Measurements from ENCODE around the gene SPART. TPM values are rescaled to one million over a fixed set of nuclear protein-coding genes. Genes with fewer than 3 reads are reported as not detected.
A peak's percentile ranks its signal among the peaks of the same experiment; 100 is the strongest.
"Not testable (repeated sequence)": the region's sequence is repeated elsewhere in the genome, so short reads cannot be mapped to it uniquely, and the experiment has no call there.

The SPART gene
- total RNA-seq, 1 donor from 2014 or later = 64.0 TPM

GRCh38 chr13:36313047-36313969 is 32.9 kb downstream of the SPART start:
- no peak for DNase-seq

- no peak for DNase-seq
Observed at GRCh38 chr13:36310417-36311108, 35.6 kb downstream of the SPART start.

GRCh38 chr13:36302289-36302688 is 43.9 kb downstream of the SPART start:
- DNase-seq = no peak

GRCh38 chr13:36299469-36299868 is 46.7 kb downstream of the SPART start:
- not testable (repeated sequence) for DNase-seq

- DNase-seq = peak; percentile 32
Observed at GRCh38 chr13:36298535-36299068, 47.6 kb downstream of the SPART start.

GRCh38 chr13:36297366-36298338 is 48.5 kb downstream of the SPART start, which contains the start of gene CCDC169:
CCDC169 (minus strand) TSS chr13:36297814; CDS start chr13:36297719, 95 bp downstream.
- DNase-seq = peak; percentile 37

GRCh38 chr13:36294096-36294495 is 52.1 kb downstream of the SPART start:
- DNase-seq = no peak

- no peak for DNase-seq
Observed at GRCh38 chr13:36293497-36293896, 52.7 kb downstream of the SPART start.

- DNase-seq = no peak
Observed at GRCh38 chr13:36288794-36289391, 57.3 kb downstream of the SPART start.

GRCh38 chr13:36286006-36286405 is 60.2 kb downstream of the SPART start:
- no peak for DNase-seq

GRCh38 chr13:36282821-36283432 is 63.3 kb downstream of the SPART start:
- DNase-seq = peak; percentile 26

GRCh38 chr13:36275190-36276002 is 70.8 kb downstream of the SPART start:
- DNase-seq = peak; percentile 72

- no peak for DNase-seq
Observed at GRCh38 chr13:36273431-36273830, 72.8 kb downstream of the SPART start.

- no peak for DNase-seq
Observed at GRCh38 chr13:36261976-36262375, 84.2 kb downstream of the SPART start.

GRCh38 chr13:36261011-36261410 is 85.2 kb downstream of the SPART start:
- DNase-seq = no peak

- no peak for DNase-seq
Observed at GRCh38 chr13:36259361-36260137, 86.6 kb downstream of the SPART start.

GRCh38 chr13:36258831-36259230 is 87.4 kb downstream of the SPART start:
- no peak for DNase-seq

All from skin of body (tissue), 2 donors.